ENCODE data around the gene PARVA.
"Not testable (repeated sequence)": the region's sequence is repeated elsewhere in the genome, so short reads cannot be mapped to it uniquely, and the experiment has no call there.

The PARVA gene

DNA sequence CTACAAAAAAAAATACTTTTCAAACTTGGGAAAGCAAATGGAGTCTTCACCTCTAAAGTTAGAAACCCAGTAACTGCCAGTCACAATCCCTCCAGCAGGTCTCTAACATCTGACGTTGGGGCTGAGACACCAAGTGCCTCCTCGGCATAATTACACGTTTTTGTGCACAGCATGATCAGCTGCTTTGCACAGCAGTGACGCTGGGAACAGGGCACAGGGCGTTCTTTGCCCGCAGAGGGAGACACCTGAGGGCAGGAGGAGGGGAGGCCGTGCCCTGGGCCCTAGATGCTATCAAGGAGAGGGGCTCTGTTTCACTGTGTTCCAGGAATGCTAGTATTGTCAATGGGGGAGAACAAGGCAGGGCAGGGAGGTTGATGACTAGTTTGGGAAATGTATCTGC, 120.1 kb downstream of the PARVA start:
- no peak for DNase-seq (ENCODE audit: low read depth in 2 of 2)

DNA sequence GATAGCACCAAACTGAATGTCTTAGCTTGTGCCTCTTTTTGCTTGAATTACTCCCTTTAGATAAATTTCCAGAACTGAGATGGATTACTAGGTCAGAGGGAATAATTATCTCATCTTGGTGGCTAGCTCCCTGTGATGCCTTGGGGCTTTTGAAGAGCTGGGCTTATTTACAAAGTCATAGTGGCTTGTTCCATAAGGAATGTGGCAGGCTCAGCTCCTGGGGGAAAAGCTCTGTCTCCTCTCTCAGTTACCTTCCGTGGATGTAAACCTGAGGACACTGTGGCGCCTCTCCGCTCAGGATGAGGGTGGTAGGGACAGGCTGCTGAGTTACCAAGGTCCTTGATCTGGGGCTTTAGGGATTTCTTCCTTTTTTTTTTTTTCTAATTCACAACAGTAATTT, 121.7 kb downstream of the PARVA start:
- DNase-seq (ENCODE audit: low read depth in 2 of 2), result no peak

DNA sequence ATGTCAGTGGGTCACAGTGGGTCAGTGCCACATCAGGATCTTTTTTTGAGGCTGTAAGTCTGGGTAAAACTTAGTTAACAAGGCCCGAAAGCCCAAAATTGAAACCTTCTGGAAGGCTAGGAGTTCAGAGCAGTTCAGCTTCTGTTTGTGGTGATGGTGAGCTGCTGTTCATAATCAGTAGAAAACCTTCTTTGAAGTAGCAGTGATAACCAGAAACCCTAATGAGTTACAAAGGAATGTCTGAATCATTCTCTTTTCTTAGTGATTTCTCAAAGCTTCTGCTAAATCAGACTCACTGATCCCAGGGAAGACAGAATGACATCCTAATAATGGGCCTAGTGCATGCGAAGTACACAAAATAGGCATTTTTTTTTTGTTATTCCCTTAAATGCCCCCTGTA, 124.7 kb downstream of the PARVA start:
- DNase-seq (ENCODE audit: low read depth in 2 of 2), result no peak

DNA sequence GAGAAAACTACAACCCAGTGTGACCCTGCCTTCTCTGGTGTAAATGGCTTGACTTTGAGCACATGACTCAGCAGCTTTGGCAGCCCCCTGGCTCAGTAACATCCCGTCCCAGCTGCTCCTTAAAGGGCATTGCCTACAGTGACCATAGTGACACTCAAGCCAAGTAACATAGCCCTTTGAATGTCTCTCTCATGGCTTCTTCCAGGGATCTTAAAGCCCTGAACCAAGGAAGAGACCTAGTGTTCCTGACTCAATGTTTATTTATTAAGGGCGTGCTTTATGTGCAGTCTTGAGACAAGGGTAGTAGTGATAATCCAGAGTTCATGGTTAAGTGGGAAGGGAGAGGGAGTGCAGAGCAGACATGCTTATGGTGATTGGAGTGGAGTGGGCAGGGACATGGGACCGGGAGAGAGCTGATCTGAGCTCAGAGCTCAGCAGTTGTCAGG, 125.7 kb downstream of the PARVA start:
- no peak for DNase-seq (ENCODE audit: low read depth in 2 of 2)

DNA sequence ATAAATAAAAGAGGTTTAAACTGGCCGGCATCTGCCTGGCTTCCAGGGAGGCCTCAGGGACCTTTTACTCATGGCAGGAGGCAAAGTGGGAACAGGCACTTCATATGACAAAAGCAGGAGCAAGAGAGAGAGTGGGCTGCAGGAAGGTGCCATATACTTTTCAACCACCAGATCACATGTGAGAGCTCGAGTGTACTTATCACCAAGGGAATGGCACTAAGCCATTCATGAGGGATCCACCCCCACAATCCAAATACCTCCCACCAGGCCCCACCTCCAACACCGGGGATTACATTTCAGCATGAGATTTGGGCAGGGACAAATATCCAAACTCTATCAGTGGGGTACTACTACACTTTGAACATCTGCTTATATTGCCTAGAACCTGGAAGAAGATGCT, 126.5 kb downstream of the PARVA start:
- no peak for DNase-seq (ENCODE audit: low read depth in 2 of 2)

DNA sequence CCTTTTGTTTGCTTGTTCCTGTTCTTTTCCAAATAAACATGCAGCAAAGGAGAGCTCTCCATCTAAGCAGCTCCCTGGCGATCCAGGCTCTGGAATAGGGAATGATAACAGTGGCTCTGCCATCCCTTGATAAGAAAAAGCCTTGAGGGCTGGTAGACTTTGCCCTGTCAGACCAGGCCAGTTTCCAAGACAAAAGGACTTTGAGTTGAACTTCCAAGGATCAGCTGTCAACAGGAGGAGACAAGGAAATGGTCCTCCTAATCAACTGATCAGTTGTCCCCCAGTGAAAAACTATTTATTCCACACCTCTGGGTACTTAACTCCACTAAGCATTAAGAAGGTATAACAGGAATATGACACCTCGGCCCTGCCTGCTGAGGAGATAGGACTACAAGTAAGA, 127.8 kb downstream of the PARVA start:
- no peak for DNase-seq (ENCODE audit: low read depth in 2 of 2)

DNA sequence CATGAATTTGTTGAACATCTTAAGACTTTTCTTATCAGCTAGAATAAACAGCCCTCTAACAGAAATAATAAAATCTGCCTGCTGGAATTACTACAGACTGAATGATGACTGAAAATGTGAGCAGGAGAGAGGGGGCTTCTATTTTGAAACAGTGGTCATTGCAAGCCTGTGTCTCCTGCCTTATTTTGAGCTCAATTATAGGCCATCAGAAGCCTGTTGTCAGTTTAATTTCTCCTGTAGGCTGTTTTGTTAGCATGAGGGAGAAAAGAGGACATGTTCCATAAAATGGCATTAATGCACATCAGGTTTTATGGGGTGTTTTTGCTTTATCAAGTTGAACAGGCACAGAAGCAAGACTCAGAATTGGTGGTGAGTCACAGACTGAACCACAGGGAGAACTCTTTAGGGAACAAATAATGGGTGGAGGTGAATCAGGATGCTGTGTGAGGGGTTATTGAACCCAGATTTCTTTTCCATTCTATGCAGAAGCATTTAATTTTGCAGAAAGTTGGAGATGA, 129.1 kb downstream of the PARVA start:
- no peak for DNase-seq (ENCODE audit: low read depth in 2 of 2)

DNA sequence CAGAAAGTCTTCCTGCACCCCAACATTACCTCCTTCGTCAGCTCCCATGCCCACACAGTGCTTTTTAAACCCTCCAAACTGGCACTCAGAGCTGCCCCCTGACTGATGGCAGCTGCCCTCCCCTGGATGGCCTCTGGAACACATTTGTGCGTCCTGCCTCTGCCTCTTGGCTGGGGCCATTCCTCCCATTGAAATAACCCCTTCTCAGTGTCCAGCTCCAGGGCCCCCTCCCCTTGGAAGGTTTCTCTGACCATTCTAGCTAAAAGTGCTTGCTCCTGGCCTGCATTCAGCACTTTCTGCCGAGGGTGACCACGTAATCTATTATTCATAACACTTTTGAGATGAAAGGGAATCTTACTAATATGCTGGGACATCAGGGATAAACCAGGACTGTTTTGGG, 130.0 kb downstream of the PARVA start:
- no peak for DNase-seq (ENCODE audit: low read depth in 2 of 2)

DNA sequence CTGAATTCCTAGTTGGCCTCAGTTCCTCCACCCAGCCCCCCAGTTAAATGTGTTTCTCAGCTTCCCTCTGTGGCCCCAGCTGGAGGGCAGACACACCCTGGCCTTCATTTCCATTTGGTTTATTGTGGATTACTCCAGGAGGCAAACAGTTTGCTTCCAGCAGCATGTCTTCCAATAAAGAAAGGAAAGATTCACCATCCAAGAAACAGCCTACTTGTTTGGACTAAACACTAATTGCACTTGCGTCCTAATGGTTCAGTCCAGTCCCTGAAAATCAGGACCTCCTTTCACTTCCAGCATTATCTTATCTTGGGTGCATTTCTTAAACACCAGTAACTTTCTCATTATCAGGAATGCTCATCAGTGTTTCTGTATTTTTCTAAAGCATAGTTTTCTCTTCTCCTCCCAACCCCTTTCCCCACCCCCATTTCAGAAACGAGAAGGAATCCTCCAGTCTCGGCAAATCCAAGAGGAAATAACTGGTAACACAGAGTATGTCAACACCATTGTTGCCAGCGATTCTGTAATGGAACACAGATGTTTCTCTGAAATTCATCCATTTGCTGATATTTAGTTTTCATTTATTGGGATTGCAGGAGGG, 130.9 kb downstream of the PARVA start:
- DNase-seq (ENCODE audit: low read depth in 2 of 2), result no peak

DNA sequence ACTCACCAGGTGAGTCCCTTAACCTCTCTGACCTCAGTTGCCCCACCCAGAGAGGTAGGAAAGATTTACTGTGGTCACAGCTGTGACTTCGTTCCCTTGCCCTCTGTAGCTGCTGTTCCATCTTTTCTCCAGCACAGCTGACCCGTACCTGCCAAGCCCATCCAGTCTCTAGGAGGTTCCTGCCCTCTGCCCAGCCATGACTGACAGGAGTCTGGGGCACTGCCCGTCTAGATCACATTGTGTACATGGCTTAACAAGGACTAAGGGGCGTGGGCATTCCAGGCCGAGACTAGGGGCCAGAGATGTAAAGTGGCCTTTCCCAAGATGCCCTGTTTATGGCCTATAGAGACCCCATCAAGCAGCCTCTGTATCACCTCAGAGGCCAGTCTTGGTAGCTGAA, 132.0 kb downstream of the PARVA start:
- DNase-seq (ENCODE audit: low read depth in 2 of 2), result no peak

DNA sequence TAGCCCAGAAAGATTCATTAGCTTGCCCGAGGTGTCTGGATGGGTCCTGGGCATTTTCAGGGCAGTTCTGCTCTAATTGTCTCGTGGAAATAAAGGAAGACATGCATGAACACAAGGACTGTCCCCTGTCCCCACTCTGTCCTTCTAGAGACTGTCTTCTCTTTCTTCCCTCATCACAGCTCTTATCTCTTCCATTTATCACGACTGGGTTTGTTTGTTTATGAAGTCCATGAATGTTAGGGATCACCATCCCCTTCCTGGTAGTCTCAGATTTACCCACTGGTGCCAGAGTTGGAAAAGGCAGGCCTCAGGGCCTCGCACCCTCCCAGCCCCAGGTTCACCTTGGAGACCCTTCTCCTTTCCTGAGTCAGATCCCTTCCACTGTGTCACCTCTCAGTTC, 134.8 kb downstream of the PARVA start:
- DNase-seq (ENCODE audit: low read depth in 2 of 2), result no peak

DNA sequence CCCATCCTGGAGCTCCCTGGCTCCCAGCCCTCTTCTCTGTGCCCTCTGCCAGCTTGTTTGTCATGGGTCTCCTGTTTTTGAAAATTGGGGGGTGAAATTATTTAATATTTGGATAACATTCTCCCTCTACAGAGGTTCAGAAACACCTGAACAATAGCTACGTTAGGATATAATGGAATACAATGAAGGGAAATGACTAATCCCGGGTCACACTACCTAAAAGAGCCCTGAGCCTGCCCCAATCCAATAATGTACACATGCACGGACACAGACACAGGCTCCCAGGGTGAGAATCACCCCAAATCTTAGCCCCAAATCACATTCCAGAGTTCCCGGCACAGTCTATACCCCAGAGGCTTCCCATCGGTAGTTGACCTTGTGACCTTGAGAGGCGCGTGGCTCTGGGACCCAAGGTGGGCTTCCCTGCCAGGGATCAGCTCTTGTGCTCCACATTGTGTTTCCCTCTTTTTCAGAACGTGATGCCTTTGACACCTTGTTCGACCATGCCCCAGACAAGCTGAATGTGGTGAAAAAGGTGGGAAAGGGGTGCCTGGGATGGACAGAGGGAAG, 135.5 kb downstream of the PARVA start:
- DNase-seq (ENCODE audit: low read depth in 2 of 2), result no peak

DNA sequence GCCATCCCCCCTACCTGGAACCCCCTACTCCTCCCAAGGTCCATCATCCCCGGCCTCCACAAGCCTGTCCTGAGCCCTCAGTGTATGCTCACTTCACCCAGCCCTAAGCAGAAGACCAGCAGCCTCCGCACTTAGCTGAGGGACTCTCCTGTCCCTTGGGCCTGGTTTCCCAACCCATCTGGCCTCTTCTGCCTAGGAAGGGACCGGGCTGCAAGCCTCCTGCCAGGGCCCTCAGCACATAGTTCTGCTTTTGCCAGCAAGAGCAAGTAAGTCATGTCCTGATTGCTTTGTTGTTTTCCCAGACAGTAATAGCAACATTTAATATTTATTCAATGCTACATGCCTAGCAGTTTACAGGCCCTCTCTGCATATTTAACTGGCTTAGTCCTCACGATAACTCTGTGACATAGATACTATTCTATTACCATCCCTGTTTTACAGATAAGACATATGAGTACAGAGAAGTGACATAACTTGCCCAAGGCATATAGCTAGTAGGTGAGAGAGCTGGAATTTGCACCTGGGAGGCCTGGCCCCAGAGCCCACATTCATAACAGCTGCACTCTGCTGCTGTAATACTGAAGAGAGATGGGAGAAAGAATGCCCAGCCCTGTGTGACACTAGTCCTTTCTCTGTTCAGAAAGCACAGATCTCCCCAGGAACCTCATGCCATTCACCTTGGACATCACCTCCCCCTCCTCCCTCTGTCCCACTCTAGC, 139.2 kb downstream of the PARVA start:
- no peak for DNase-seq (ENCODE audit: low read depth in 2 of 2)

DNA sequence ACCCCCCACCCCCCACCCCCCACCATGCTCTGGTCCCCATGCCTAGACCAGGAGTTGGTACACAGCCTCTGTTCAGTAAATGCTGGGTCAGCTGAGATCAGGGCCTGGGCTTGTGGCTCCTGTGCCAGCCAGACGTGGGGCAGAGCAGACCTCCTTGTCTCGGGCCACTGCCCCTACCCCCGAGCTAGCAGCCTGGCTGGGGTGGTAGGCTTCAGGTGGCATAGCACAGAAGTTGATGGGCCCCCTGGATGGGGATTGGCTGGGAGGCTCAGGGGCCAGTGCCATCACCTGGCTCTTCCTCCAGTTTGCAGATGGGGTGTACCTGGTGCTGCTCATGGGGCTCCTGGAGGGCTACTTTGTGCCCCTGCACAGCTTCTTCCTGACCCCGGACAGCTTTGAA, 139.9 kb downstream of the PARVA start:
- no peak for DNase-seq (ENCODE audit: low read depth in 2 of 2)

DNA sequence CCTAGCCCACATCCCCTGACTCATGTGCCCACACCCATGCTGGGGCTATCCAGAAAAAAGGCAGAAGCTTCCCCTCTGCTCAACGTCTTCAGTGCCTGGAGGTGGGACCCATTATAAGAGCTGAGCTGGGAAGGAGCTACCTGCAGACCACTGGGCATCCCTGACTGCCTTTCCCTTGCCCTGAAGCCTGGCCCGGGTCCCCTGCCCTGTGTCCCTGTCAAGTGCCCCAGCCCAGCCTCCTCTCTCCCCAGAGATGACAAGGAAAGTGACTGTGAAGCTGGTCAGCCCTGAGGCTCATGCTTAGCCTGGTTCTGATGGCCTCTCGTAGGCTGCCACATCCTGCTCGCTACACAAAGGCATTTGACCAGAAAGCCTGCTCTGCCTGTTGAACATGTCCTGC, 140.4 kb downstream of the PARVA start:
- no peak for DNase-seq (ENCODE audit: low read depth in 2 of 2)

DNA sequence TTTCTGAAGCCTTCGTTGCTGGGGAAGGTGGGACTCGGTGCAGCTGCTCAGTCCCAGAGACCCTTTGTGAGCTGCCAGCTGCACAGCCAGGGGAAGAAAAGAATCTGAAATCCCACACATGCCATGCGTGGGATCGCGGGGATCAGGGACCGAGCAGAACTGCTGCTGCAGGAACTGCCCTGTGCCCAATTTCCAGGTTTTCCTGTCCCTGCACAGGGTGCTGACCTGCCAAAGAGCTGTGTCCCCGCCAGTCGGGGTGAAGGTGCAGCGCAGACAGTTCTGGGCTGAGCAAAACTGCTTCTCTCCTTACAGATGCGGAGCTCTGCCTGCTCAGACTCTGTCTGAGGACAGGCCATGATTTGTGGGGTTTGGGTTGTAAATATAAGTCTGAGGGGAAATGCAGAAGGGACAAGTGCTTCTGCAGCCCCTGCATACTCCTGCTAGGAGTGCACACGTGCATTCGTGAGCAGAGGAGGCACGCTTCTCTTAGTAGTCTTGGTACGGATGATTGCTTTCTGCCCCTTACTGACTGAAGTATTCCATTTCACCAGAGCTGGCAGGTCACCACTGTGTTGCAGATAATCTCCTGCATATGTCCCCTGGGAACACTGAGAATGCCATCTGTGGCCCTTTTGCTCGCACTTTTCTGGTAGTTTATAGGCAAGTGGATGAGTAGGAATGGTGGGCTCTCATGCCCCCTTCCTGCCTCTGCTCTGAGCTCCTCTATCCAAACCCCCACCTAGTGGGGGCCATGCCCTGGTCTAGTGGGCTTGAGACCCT, 141.4 kb downstream of the PARVA start:
- no peak for DNase-seq (ENCODE audit: low read depth in 2 of 2)

DNA sequence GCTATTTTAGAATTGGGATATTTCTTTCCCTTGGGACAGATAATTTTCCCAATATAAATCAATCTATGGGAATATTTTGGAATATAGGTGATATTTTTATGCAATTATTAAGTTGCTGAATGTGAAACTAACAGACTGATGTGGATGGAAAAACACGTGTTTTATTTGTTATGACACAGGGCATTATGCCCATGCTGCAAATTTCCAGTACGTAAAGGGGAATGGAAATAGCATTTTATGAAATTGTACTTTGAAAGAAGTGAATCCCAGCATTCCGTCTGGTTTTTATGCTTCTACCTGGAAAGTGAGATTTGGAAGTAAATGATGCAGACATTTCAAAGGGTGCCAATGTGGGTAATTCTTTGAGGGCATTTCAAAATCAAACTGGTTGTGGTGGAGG, 142.7 kb downstream of the PARVA start:
- no peak for DNase-seq (ENCODE audit: low read depth in 2 of 2)

DNA sequence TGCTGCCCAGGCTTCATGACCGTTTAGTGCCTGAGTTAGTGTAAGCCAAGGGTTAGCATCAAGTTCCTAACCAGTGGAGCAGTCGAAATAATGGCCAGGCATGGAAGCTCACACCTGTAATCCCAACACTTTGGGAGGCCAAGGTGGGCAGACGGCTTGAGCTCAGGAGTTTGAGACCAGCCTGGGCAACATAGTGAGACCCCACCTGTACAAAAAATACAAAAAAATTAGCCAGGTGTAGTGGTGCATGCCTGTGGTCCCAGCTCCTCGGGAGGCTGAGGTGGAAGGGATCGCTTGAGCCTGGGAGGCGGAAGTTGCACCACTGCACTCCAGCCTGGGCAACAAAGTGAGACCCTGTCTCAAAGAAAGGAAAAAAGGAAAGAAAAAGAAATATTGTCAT, 143.2 kb downstream of the PARVA start:
- DNase-seq (ENCODE audit: low read depth in 2 of 2), result not testable (repeated sequence)

DNA sequence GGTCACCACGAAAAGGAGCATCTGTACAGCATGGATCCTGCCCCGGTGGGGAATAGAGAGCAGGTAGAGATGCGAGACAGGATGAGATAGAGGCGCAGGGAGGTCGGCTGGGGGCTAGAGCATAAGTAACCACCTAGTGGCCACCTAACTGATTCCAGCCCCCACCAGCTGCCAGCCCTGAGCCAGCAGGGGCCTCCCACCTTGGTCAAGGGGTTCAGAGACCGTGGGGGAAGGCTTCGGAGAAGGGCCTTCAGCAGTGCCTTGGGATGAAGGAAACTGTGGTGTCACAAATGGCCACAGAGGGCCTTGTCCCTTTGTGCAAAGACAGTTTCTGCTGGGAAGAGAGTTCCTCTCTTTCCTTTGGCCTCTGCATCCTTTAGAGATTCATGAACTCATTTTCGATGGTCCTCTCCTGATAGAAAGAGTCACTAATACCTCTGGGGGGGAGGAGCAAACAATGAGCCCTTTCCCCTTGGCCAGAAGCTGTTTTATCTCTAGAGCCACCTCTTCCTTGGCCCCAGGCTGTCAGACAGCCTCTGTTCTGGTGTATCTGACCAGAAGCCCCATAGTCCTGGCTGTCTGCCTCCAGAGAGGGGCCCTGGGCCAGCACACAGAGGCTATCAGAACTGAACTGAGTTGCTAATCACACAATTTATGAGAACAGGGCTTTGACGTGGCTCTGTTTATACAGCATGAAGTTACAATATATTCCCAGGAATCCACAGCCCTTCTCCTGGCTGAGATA, 146.0 kb downstream of the PARVA start:
- no peak for DNase-seq (ENCODE audit: low read depth in 2 of 2)

DNA sequence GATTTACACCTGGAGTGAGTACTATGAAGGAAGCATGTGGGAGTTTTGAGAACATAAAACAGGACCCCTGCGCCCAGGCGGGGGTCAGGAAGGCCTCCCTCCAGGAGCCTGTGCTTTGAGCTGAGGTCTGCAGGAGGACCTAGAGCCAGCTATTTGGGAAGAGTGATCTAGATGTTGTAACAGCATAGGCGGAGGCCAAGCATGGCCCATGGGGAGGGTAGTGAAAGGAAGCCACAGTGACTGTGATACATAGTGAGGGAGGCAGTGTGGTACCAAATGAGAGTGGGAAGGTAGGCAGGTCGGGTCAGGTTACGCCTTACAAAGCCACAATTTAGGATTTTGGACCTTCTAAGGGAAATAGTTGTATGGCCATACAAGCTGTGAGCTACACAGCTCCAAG, 147.5 kb downstream of the PARVA start:
- DNase-seq (ENCODE audit: low read depth in 2 of 2), result no peak

DNA sequence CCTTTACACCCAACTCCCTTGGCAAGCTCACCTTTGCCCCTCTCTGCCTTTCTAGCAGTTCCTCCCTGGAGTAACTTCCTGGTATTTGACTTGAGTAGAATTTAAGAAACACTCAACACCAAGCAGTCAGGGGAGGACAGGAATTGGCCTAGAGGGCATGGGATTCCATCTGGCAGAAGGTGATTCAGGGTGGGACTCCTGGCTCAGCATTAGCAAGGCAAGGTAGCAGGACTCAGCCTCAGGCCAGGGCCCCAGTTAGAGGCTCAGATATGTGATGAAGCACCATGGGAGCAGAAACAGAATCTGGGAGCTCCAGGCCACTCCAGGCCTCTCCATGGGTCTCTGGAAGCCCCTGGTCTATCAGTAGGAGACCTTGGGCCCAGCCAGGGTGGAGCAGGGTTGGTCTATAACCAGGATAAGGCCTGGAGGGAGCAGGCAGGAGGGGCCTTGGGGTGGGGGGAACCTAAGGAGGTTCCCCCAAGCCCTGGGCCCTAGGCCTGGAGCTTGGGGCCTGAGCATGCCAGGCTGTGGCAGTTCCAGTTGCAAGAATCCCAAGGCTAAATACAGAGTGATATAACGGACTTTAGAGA, 148.2 kb downstream of the PARVA start:
- no peak for DNase-seq (ENCODE audit: low read depth in 2 of 2)
